ENCODE results near the gene PTPRH. TPM values are rescaled to one million over a fixed set of nuclear protein-coding genes. Genes with fewer than 3 reads are reported as not detected.
A peak's percentile ranks its signal among the peaks of the same experiment; 100 is the strongest.

PTPRH gene
- total RNA-seq, 1 experiment from 2014 or later, result 0.17 TPM

DNA sequence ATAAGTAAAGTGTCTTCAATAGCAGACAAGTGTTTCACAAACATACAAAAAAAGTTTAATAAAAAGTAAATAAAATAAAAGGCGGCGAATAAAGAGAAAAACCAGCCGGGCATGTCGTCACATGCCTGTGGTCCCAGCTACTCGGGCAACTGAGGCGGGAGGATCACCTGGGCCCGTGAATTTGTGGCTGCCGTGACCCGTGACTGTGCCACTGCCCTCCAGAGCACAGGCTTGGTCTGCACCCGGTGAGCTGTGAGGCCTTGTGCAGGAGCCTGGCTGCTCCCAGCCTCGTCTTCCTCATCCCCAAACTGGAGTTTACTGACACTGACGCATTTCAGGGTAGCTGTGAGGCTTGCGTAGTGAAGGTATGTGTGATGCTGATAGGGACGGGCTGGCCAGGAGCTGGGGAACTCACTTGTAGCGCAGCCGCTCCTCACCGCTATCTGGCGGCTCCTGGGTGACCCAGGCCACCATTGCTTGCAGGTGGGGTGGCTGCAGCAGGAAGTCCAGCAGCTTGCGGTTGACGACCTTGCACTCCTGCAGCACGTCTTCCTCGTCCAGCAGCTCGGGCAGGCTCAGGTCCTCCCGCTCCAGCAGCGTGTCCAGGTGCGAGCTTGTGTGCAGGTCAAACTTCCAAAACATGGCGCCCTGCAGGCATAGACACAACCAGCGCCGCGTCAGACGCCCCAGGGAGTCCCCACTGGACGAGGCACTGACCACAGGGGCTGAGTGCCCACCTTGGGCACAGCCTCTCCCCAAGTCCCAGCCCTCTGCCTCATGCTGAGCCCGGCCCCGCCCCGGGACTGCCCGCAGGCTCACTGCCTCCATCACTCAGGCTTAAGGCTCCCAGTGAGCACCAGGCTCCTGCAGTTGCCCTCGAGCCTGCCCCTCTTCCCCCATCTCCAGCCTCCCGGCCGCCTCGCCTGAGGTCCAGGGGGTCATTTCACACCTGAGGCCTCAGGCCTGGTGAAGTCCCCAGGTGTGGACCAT lies 37.5 kb upstream of the PTPRH start:
- H3K27ac ChIP-seq (ENCODE audit: low read depth, low read length, poor library complexity, severe bottlenecking), result no peak overlapping the region
- BruUV-seq (replicated peaks), result no TSS peak
- POLR2A ChIA-PET (ENCODE audit: low non-redundant PET), result no interaction called here

DNA sequence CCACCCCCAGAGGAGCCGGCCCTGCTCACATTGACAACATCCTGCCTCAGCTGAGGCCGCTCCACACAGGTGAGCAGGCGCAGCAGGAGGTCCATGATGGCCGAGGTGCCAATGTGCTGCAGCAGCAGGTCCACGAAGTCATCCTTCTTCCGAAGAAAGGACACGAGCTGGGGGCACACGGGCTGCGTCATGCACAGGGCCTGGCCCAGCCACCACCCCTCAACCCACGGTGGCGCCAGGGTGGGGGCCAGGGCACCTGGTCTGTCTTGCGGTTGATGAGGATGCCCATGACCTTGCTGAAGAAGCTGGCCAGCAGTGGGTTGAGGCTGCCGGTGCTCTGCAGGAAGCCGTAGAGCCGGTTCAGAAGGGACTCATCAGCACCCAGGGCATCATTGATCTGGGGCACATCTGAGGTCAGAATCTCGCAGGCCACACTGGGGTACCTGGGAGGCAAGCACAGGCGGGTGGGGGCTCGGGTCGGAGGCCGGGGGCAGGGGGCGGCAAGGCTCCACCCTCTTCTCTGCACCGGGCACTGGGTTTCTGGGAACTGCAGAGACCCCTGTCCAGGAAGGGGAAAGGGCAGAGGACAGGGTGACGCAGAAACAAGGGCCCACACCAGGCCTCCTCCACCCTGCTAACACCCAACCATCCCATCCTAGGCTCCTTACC lies 36.1 kb upstream of the PTPRH start:
- no peaks in the 10 kb centered on the region for H3K4me1 ChIP-seq (ENCODE audit: insufficient read depth, low read length, poor library complexity, severe bottlenecking)
- intact Hi-C loops (cut with micrococcal nuclease; ENCODE audit: unreplicated experiment), result no loop called here
- H3K27ac ChIP-seq (ENCODE audit: low read depth, low read length, poor library complexity, severe bottlenecking), result no peak overlapping the region
- H3K9me3 ChIP-seq (ENCODE audit: low read depth, low read length, poor library complexity, severe bottlenecking), result no peaks in the 10 kb centered on the region
- no peak for TF ChIP-seq EZH2 (IDR thresholded peaks at IDR 0.05; ENCODE audit: borderline replicate concordance, low read depth, low read length, poor library complexity, severe bottlenecking)
- TF ChIP-seq, protein P1, sequence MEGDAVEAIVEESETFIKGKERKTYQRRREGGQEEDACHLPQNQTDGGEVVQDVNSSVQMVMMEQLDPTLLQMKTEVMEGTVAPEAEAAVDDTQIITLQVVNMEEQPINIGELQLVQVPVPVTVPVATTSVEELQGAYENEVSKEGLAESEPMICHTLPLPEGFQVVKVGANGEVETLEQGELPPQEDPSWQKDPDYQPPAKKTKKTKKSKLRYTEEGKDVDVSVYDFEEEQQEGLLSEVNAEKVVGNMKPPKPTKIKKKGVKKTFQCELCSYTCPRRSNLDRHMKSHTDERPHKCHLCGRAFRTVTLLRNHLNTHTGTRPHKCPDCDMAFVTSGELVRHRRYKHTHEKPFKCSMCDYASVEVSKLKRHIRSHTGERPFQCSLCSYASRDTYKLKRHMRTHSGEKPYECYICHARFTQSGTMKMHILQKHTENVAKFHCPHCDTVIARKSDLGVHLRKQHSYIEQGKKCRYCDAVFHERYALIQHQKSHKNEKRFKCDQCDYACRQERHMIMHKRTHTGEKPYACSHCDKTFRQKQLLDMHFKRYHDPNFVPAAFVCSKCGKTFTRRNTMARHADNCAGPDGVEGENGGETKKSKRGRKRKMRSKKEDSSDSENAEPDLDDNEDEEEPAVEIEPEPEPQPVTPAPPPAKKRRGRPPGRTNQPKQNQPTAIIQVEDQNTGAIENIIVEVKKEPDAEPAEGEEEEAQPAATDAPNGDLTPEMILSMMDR (conservative IDR thresholded peaks at IDR 0.05; ENCODE audit: low read depth, low read length), result no peak
- no peaks in the 10 kb centered on the region for H3K27me3 ChIP-seq (replicated peaks; ENCODE audit: insufficient read depth, low read depth, low read length, poor library complexity)
- H3K36me3 ChIP-seq (ENCODE audit: insufficient read depth, low read length, poor library complexity, severe bottlenecking), result peaks cover 49% of the 10 kb centered on the region
- no TSS peak for BruUV-seq (replicated peaks)
- no peak for DNase-seq (ENCODE audit: low spot score)
- no peak overlapping the region for H3K4me3 ChIP-seq (ENCODE audit: low read depth, low read length, poor library complexity, severe bottlenecking)
- ChIA-PET CTCF (no interaction called here), POLR2A (ENCODE audit: low non-redundant PET) (no interaction called here)

More for the DNA sequence above, 37.5 kb upstream of the PTPRH start:
- peaks cover 40% of the 10 kb centered on the region for H3K36me3 ChIP-seq (ENCODE audit: insufficient read depth, low read length, poor library complexity, severe bottlenecking)
- H3K4me1 ChIP-seq (ENCODE audit: insufficient read depth, low read length, poor library complexity, severe bottlenecking), result no peaks in the 10 kb centered on the region
- TF ChIP-seq, protein P1 (conservative IDR thresholded peaks at IDR 0.05; ENCODE audit: low read depth, low read length), result no peak
- no peak for TF ChIP-seq EZH2 (IDR thresholded peaks at IDR 0.05; ENCODE audit: borderline replicate concordance, low read depth, low read length, poor library complexity, severe bottlenecking)
- H3K9me3 ChIP-seq (ENCODE audit: low read depth, low read length, poor library complexity, severe bottlenecking), result no peaks in the 10 kb centered on the region
- no peak overlapping the region for H3K4me3 ChIP-seq (ENCODE audit: low read depth, low read length, poor library complexity, severe bottlenecking)
- intact Hi-C loops (cut with micrococcal nuclease; ENCODE audit: unreplicated experiment), result no loop called here
- H3K27me3 ChIP-seq (replicated peaks; ENCODE audit: insufficient read depth, low read depth, low read length, poor library complexity), result no peaks in the 10 kb centered on the region
- DNase-seq (ENCODE audit: low spot score), result no peak
- CTCF ChIA-PET, result no interaction called here

DNA sequence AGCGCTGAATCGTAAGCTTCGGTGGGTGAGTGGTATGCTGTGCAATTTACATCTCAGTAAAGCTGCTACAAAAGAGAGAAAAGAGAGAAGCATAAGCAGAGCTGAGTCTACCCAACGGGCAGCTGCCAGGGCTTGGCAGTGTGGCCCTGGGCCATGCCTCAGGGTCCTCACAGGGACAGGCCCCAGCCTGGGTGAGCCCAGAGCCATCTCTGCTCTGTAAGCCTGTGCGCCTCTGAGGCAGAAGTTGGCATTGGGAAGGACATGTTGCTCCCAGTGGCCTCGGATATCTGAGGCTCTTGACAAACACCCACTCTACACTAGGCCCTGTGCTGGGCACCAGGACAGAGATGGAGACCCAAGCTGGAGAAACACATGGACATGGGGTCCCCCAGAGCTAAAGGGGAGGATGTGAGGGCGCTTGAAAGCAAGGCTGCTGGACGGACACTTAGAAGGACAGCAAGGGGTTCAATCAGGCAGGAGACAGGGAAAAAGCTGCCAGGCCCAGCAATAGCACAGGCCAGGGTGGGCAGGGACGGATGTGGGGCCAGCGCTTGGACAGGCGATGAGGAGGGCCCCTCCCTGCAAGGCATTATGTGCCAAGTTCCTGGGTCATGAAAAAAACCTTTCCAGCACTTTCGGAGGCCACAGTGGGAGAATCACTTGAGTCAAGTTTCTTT lies 34.8 kb upstream of the PTPRH start:
- ChIA-PET POLR2A (ENCODE audit: low non-redundant PET) (no interaction called here), CTCF (no interaction called here)
- no peak for TF ChIP-seq EZH2 (IDR thresholded peaks at IDR 0.05; ENCODE audit: borderline replicate concordance, low read depth, low read length, poor library complexity, severe bottlenecking)
- TF ChIP-seq, protein P1 (conservative IDR thresholded peaks at IDR 0.05; ENCODE audit: low read depth, low read length), result no peak
- Histone ChIP-seq H3K9me3 (ENCODE audit: low read depth, low read length, poor library complexity, severe bottlenecking) (no peaks in the 10 kb centered on the region), H3K27me3 (replicated peaks; ENCODE audit: insufficient read depth, low read depth, low read length, poor library complexity) (no peaks in the 10 kb centered on the region), H3K27ac (ENCODE audit: low read depth, low read length, poor library complexity, severe bottlenecking) (no peak overlapping the region), H3K36me3 (ENCODE audit: insufficient read depth, low read length, poor library complexity, severe bottlenecking) (peaks cover 61% of the 10 kb centered on the region), H3K4me3 (ENCODE audit: low read depth, low read length, poor library complexity, severe bottlenecking) (no peak overlapping the region), H3K4me1 (ENCODE audit: insufficient read depth, low read length, poor library complexity, severe bottlenecking) (no peaks in the 10 kb centered on the region)
- DNase-seq (ENCODE audit: low spot score), result no peak
- BruUV-seq (replicated peaks), result TSS peak; percentile 21
- intact Hi-C loops (cut with micrococcal nuclease; ENCODE audit: unreplicated experiment), result no loop called here

Measured in A673 (cell line).